HFFc6 (cell line): ENCODE measurements around the gene LZTS3. TPM values are rescaled to one million over a fixed set of nuclear protein-coding genes. Genes with fewer than 3 reads are reported as not detected.
"Not testable (repeated sequence)": the region's sequence is repeated elsewhere in the genome, so short reads cannot be mapped to it uniquely, and the experiment has no call there.

Experiments used
- DNase-seq: peaks from one replicate; pipeline ENCODE4 v3.0.0-alpha.2; 2018
- H3K27ac Mint-ChIP-seq: 2 replicates; pipeline ENCODE4 v1.8.0; 2020; ENCODE audit warnings: mild to moderate bottlenecking, mixed read lengths
- H3K27me3 Mint-ChIP-seq: 2 replicates; pipeline ENCODE4 v1.8.0; 2021; ENCODE audit warnings: mild to moderate bottlenecking, moderate library complexity, mixed read lengths; ENCODE audit not compliant: insufficient read depth
- H3K36me3 Mint-ChIP-seq: 2 replicates; pipeline ENCODE4 v1.8.0; 2021; ENCODE audit warnings: low read depth, mixed read lengths
- H3K4me1 Mint-ChIP-seq: 2 replicates; pipeline ENCODE4 v1.8.0; 2020; ENCODE audit warnings: low read depth, mixed read lengths
- H3K4me3 Mint-ChIP-seq: 2 replicates; pipeline ENCODE4 v1.8.0; 2020; ENCODE audit warnings: mild to moderate bottlenecking, moderate library complexity, mixed read lengths
- H3K9me3 Mint-ChIP-seq: 2 replicates; pipeline ENCODE4 v1.8.0; 2020; ENCODE audit warnings: mild to moderate bottlenecking, mixed read lengths
- CTCF ChIP-seq: fragments of 200-600 bp; sonication (generic); IDR thresholded peaks from 2 replicates; pipeline ENCODE4 v1.5.0; 2021; ENCODE audit warnings: antibody characterized with exemption, mild to moderate bottlenecking
- total RNA-seq, 6 experiments: library from RNA; stranded (reverse); fragmentation: NEBNext Ultra II Directional; extraction: Animal tissue kit (Norgen Biotek cat#: 25700); gene quantifications; 2 replicates in 1 of 6; 3 replicates in 5 of 6; pipeline ENCODE4 v1.2.3, GENCODE V29; 2021

The LZTS3 gene
- total RNA-seq, 6 experiments from 2014 or later, result 2.7 to 6.1 (median 3.0) TPM

- Mint-ChIP-seq H3K4me3 (no peak overlapping the region), H3K4me1 (peaks cover 2% of the 10 kb centered on the region; the same call in 1 of the 2 replicates), H3K36me3 (no peaks in the 10 kb centered on the region; the same call in 1 of the 2 replicates), H3K27ac (no peak overlapping the region), H3K9me3 (no peaks in the 10 kb centered on the region; the same call in 1 of the 2 replicates), H3K27me3 (no peaks in the 10 kb centered on the region)
- no peak for DNase-seq
- no peak for TF ChIP-seq CTCF
These were observed 44.3 kb downstream of the LZTS3 start for GRCh38 chr20:3129094-3129493.

- TF ChIP-seq CTCF, result no peak
- no peak overlapping the region for H3K4me3 Mint-ChIP-seq
- H3K36me3 Mint-ChIP-seq, result peaks cover 2% of the 10 kb centered on the region
- DNase-seq, result no peak
- peaks cover 3% of the 10 kb centered on the region; the same call in 1 of the 2 replicates for H3K9me3 Mint-ChIP-seq
- H3K27me3 Mint-ChIP-seq, result peaks cover 1% of the 10 kb centered on the region; the same call in 1 of the 2 replicates
- peaks cover 4% of the 10 kb centered on the region for H3K4me1 Mint-ChIP-seq
- no peak overlapping the region for H3K27ac Mint-ChIP-seq
These were observed 44.9 kb downstream of the LZTS3 start for GRCh38 chr20:3128275-3128984.

- TF ChIP-seq CTCF, result no peak
- H3K4me3 Mint-ChIP-seq, result no peak overlapping the region
- H3K27me3 Mint-ChIP-seq, result peaks cover 2% of the 10 kb centered on the region; the same call in 1 of the 2 replicates
- H3K9me3 Mint-ChIP-seq, result peaks cover 4% of the 10 kb centered on the region; the same call in 1 of the 2 replicates
- H3K27ac Mint-ChIP-seq, result no peak overlapping the region
- H3K36me3 Mint-ChIP-seq, result peaks cover 4% of the 10 kb centered on the region
- DNase-seq, result no peak
- H3K4me1 Mint-ChIP-seq, result peaks cover 10% of the 10 kb centered on the region
These were observed 46.9 kb downstream of the LZTS3 start for GRCh38 chr20:3126527-3126859.

- H3K4me3 Mint-ChIP-seq, DNase-seq, H3K27me3 Mint-ChIP-seq, H3K27ac Mint-ChIP-seq, H3K9me3 Mint-ChIP-seq, H3K4me1 Mint-ChIP-seq, H3K36me3 Mint-ChIP-seq: not testable (repeated sequence)
These were observed 47.4 kb downstream of the LZTS3 start for GRCh38 chr20:3125776-3126526.

- H3K27me3 Mint-ChIP-seq, H3K9me3 Mint-ChIP-seq, DNase-seq, H3K4me3 Mint-ChIP-seq, H3K4me1 Mint-ChIP-seq, H3K36me3 Mint-ChIP-seq, H3K27ac Mint-ChIP-seq: not testable (repeated sequence)
These were observed 48.4 kb downstream of the LZTS3 start for GRCh38 chr20:3124773-3125560.

- H3K9me3 Mint-ChIP-seq, DNase-seq, H3K27ac Mint-ChIP-seq, H3K27me3 Mint-ChIP-seq, H3K36me3 Mint-ChIP-seq, H3K4me1 Mint-ChIP-seq, H3K4me3 Mint-ChIP-seq: not testable (repeated sequence)
These were observed 49.2 kb downstream of the LZTS3 start for GRCh38 chr20:3124163-3124562.
